Measurements from ENCODE around the gene NPEPPS. TPM values are rescaled to one million over a fixed set of nuclear protein-coding genes. Genes with fewer than 3 reads are reported as not detected.

Gene NPEPPS
- total and polyA plus RNA-seq, 2 of the 13 experiments (the other 11 are each of a cell fraction or from before 2014, with no cell fraction given): 53.5 to 127 TPM

DNA sequence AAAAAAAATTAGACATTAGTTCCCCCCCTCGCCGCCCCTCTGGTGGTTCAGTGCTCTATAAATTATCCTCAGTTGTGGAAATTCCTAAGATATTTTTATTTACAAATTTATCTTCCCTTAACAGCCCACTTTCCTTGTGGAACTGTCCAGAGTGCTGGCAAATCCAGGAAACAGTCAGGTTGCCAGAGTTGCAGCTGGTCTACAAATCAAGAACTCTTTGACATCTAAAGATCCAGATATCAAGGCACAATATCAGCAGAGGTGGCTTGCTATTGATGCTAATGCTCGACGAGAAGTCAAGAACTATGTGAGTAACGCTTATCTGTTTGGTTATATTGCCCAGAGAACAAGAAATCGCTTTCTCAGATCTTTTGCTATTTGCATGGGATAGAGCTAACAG lies 121.7 kb downstream of the NPEPPS start (continued):
- TF ChIP-seq KLF6 (CRISPR knock-in tag; IDR thresholded peaks at IDR 0.05) (no peak), POLR2AphosphoS5 (IDR thresholded peaks at IDR 0.05; ENCODE audit: low read depth, low read length) (peak; percentile 34; the same call in 1 of the 2 replicates)

DNA sequence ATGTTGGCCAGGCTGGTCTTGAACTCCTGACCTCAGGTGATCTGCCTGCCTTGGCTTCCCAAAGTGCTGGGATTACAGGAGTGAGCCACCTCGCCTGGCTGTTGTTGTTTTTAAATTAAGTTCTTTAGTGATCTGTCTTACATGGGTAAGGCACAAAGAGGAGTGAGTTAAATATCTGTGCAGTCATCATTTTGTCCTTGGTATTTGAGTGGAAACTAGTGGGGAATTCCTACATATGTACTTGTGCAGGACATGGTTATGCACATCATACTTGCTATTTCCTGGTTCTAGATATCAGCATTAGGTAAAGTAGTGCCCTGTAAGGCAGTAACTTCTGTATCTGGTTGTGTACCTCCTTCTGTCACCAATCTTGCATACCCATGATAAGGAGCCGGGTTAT lies 122.5 kb downstream of the NPEPPS start:
- DNase-seq (ENCODE audit: low spot score): no peak
- no peak for ATAC-seq
- H4K20me1 ChIP-seq (ENCODE audit: insufficient read depth, low read length): peaks cover 33% of the 10 kb centered on the region
- H3K79me2 ChIP-seq (ENCODE audit: insufficient read depth, low read length): peaks cover 76% of the 10 kb centered on the region
- CTCF ChIA-PET (ENCODE audit: low intra/inter-chr PET ratio, low total read pairs): no interaction called here
- H3K36me3 ChIP-seq (replicated peaks in 1 of 2; ENCODE audit: control insufficient read depth in 1 of 2, insufficient read depth in 2 of 2, low read length in 2 of 2): peaks cover 39 to 62% of the 10 kb centered on the region in 2 experiments
- in situ Hi-C loops (cut with HindIII; ENCODE audit: extremely low pct_ligation_motif_present, low pct_unique_long_range_greater_than_20kb): no loop called here
- TF ChIP-seq MAFF (IDR thresholded peaks at IDR 0.05; ENCODE audit: low read depth, low read length) (peak; percentile 50), ZNF253 (CRISPR knock-in tag; IDR thresholded peaks at IDR 0.05; ENCODE audit: borderline replicate concordance) (no peak), JUND (CRISPR knock-in tag; IDR thresholded peaks at IDR 0.05) (no peak), POLR2AphosphoS5 (IDR thresholded peaks at IDR 0.05; ENCODE audit: low read depth, low read length) (peak; percentile 26; the same call in 1 of the 2 replicates), CBX2 (IDR thresholded peaks at IDR 0.05; ENCODE audit: low read depth, low read length) (no peak), CBX2 (CRISPR knock-in tag; IDR thresholded peaks at IDR 0.05; ENCODE audit: low read depth) (no peak), ZNF766 (CRISPR knock-in tag; IDR thresholded peaks at IDR 0.05; ENCODE audit: borderline replicate concordance) (no peak), NCOA5 (CRISPR knock-in tag; IDR thresholded peaks at IDR 0.05) (no peak), NCOR1 (IDR thresholded peaks at IDR 0.05; ENCODE audit: borderline replicate concordance, low read length) (no peak), RBFOX2 (IDR thresholded peaks at IDR 0.05; ENCODE audit: low read depth, low read length) (peak; percentile 18; the same call in 1 of the 2 replicates), ISL2 (CRISPR knock-in tag; IDR thresholded peaks at IDR 0.05) (no peak), FOXP1 (IDR thresholded peaks at IDR 0.05) (no peak), FOXP1 (CRISPR knock-in tag; IDR thresholded peaks at IDR 0.05) (no peak), ZNF792 (CRISPR knock-in tag; IDR thresholded peaks at IDR 0.05) (no peak), MAFK (conservative IDR thresholded peaks at IDR 0.05 in 1 of 2, IDR thresholded peaks at IDR 0.05 in 1 of 2; ENCODE audit: low read length in 2 of 2) (peak; percentile 57 to 58; a peak in 3 of 4 replicates), ZNF850 (CRISPR knock-in tag; conservative IDR thresholded peaks at IDR 0.05) (no peak)
- TF ChIP-seq, protein P1, sequence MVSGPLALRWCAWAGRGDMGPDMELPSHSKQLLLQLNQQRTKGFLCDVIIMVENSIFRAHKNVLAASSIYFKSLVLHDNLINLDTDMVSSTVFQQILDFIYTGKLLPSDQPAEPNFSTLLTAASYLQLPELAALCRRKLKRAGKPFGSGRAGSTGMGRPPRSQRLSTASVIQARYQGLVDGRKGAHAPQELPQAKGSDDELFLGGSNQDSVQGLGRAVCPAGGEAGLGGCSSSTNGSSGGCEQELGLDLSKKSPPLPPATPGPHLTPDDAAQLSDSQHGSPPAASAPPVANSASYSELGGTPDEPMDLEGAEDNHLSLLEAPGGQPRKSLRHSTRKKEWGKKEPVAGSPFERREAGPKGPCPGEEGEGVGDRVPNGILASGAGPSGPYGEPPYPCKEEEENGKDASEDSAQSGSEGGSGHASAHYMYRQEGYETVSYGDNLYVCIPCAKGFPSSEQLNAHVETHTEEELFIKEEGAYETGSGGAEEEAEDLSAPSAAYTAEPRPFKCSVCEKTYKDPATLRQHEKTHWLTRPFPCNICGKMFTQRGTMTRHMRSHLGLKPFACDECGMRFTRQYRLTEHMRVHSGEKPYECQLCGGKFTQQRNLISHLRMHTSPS (CRISPR knock-in tag; IDR thresholded peaks at IDR 0.05; ENCODE audit: low read depth): no peak
- TF ChIP-seq, protein P2, sequence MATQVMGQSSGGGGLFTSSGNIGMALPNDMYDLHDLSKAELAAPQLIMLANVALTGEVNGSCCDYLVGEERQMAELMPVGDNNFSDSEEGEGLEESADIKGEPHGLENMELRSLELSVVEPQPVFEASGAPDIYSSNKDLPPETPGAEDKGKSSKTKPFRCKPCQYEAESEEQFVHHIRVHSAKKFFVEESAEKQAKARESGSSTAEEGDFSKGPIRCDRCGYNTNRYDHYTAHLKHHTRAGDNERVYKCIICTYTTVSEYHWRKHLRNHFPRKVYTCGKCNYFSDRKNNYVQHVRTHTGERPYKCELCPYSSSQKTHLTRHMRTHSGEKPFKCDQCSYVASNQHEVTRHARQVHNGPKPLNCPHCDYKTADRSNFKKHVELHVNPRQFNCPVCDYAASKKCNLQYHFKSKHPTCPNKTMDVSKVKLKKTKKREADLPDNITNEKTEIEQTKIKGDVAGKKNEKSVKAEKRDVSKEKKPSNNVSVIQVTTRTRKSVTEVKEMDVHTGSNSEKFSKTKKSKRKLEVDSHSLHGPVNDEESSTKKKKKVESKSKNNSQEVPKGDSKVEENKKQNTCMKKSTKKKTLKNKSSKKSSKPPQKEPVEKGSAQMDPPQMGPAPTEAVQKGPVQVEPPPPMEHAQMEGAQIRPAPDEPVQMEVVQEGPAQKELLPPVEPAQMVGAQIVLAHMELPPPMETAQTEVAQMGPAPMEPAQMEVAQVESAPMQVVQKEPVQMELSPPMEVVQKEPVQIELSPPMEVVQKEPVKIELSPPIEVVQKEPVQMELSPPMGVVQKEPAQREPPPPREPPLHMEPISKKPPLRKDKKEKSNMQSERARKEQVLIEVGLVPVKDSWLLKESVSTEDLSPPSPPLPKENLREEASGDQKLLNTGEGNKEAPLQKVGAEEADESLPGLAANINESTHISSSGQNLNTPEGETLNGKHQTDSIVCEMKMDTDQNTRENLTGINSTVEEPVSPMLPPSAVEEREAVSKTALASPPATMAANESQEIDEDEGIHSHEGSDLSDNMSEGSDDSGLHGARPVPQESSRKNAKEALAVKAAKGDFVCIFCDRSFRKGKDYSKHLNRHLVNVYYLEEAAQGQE (IDR thresholded peaks at IDR 0.05; ENCODE audit: borderline replicate concordance in 1 of 2, low read depth in 1 of 2, low read length in 2 of 2): no peak
- TF ChIP-seq, protein P3, sequence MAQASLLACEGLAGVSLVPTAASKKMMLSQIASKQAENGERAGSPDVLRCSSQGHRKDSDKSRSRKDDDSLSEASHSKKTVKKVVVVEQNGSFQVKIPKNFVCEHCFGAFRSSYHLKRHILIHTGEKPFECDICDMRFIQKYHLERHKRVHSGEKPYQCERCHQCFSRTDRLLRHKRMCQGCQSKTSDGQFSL (CRISPR knock-in tag; IDR thresholded peaks at IDR 0.05): no peak
- no peak overlapping the region for H2AFZ ChIP-seq (ENCODE audit: low read length)
- H3K9ac ChIP-seq (ENCODE audit: insufficient read depth, low read depth, low read length): no peak overlapping the region
- POLR2A ChIA-PET: interaction anchor here (0.8 to 6.7 kb wide), 2 partner anchors 11 to 23 kb away, joined by 3 to 59 read pairs; no protein-coding TSS in a partner anchor
- BruUV-seq (replicated peaks): no TSS peak
- FAIRE-seq: no peak
- H3K4me3 ChIP-seq (replicated peaks in 1 of 3; ENCODE audit: insufficient read depth in 1 of 3, low read depth in 2 of 3, low read length in 3 of 3): no peak overlapping the region
- H3K4me1 ChIP-seq (ENCODE audit: insufficient read depth, low read length): peaks cover 52% of the 10 kb centered on the region
- intact Hi-C loops (cut with micrococcal nuclease; ENCODE audit: unreplicated experiment): loop anchor here (5.0 kb wide), 1 partner anchor 34 kb away; no protein-coding TSS in a partner anchor
- no peaks in the 10 kb centered on the region for H3K9me3 ChIP-seq (ENCODE audit: low read length)
- 48% methylated on average over 2 of the region's 2 CpGs for WGBS (ENCODE audit: low lambda C conversion rate)
- peak overlapping the region; percentile 22; the same call in 1 of the 2 replicates for H3K4me2 ChIP-seq (ENCODE audit: low read depth, low read length)
- no peak overlapping the region for H3K27ac ChIP-seq (ENCODE audit: extremely low read length, insufficient read depth, low read length)
- H3K27me3 ChIP-seq (ENCODE audit: control insufficient read depth in 1 of 2, insufficient read depth in 2 of 2, low read length in 2 of 2): no peaks in the 10 kb centered on the region; a peak in 1 of 5 replicates
